ENCODE measurements around the gene SH3BP5. TPM values are rescaled to one million over a fixed set of nuclear protein-coding genes. Genes with fewer than 3 reads are reported as not detected.
A peak's percentile ranks its signal among the peaks of the same experiment; 100 is the strongest.

Gene SH3BP5
- total RNA-seq, 5 donors from 2014 or later (not counting 1 experiment from before 2014, with no cell fraction given): 25.0 to 66.7 (median 41.7) TPM

DNA sequence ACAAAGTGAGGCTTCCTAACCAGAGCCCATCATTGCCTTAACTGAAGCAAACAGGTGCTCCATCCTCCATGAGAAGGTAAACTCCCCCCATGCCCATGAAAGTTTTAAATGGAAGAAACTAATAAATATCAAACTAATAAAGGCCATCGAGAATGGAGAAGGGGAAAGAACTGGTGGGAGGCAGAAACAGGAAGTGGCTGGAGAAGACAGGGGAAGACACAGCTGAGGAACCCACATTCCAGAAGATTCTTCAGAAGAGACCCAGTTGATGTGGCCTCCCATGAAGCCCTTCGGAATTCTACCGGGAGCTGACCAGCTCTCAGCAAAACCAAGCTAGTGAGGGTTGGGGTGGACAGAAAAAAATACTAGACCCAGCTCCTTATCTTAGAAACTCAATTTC is 41.6 kb downstream of the SH3BP5 start:
- ChIA-PET POLR2A (interaction anchor here in 1 of 2 donors (0.7 kb wide), 1 partner anchor 85 kb away, joined by 3 read pairs; no protein-coding TSS in a partner anchor), CTCF (interaction anchor here (0.7 to 2.1 kb wide), 4 partner anchors 23 to 1068 kb away, joined by 4 to 7 read pairs (median 6); no protein-coding TSS in a partner anchor)
- H3K4me3 ChIP-seq (ENCODE audit: control insufficient read depth in 1 of 2, extremely low read depth in 1 of 2, low read length in 1 of 2): no peak overlapping the region
- ATAC-seq (replicated peaks in 1 of 4): no peak
- H3K27ac Mint-ChIP-seq: peak overlapping the region; percentile 89 to 96
- no peak for DNase-seq
- H3K9me3 ChIP-seq: no peaks in the 10 kb centered on the region
- no peaks in the 10 kb centered on the region for H3K27me3 ChIP-seq (replicated peaks in 1 of 2; ENCODE audit: control insufficient read depth in 2 of 2, extremely low read depth in 1 of 2, insufficient read depth in 2 of 2, low read length in 1 of 2)
- peaks cover 27% of the 10 kb centered on the region for H3K36me3 Mint-ChIP-seq
- no peaks in the 10 kb centered on the region for H3K9me3 Mint-ChIP-seq
- peaks cover 86 to 94% (median 88%) of the 10 kb centered on the region in 3 donors for H3K4me1 Mint-ChIP-seq
- H3K27ac ChIP-seq (ENCODE audit: low read length): peak overlapping the region; percentile 76
- no CpG with 5 or more reads among the region's 3 CpGs for WGBS (ENCODE audit: insufficient coverage)
- peak overlapping the region in 1 of 3 donors; percentile 77 for H3K4me3 Mint-ChIP-seq
- peaks cover 26 to 85% of the 10 kb centered on the region in 2 experiments for H3K4me1 ChIP-seq (ENCODE audit: control insufficient read depth in 1 of 2, extremely low read depth in 1 of 2, insufficient read depth in 2 of 2, low read length in 2 of 2)
- H3K27me3 Mint-ChIP-seq: no peaks in the 10 kb centered on the region
- H3K36me3 ChIP-seq (ENCODE audit: control insufficient read depth in 2 of 2, extremely low read depth in 1 of 2, insufficient read depth in 1 of 2, low read length in 1 of 2): peaks cover 0 to 17% of the 10 kb centered on the region in 2 donors

DNA sequence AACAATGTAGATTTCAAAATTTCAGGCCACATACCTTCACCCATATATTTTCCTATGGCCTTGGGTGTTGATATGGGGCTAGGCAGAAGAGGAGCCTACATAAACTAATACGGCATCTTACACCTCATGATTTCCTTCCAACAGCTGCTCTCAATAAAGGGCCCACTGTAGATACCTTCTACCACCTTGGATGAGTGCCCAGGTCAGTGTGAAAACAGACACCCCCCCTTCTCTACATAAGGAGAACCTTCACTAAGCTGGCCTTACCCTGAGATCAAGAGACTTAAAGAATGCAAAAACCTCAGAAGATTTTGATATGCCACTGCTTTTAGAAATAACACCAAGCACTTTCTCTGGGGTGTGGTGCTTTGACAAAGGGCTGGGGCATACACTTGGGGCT is 42.7 kb downstream of the SH3BP5 start:
- Mint-ChIP-seq H3K36me3 (peaks cover 25% of the 10 kb centered on the region), H3K27me3 (no peaks in the 10 kb centered on the region), H3K9me3 (no peaks in the 10 kb centered on the region), H3K27ac (peak overlapping the region; percentile 90 to 96), H3K4me3 (peak overlapping the region in 1 of 3 donors; percentile 77), H3K4me1 (peaks cover 82 to 94% (median 83%) of the 10 kb centered on the region in 3 donors)
- ChIA-PET POLR2A (interaction anchor here in 1 of 2 donors (0.7 kb wide), 1 partner anchor 505 kb away, joined by 11 read pairs; no protein-coding TSS in a partner anchor), CTCF (interaction anchor here (0.6 to 0.7 kb wide), 2 partner anchors 17 to 42 kb away, joined by 4 to 14 read pairs; no protein-coding TSS in a partner anchor)
- peak overlapping the region; percentile 58 for H3K27ac ChIP-seq (ENCODE audit: low read length)
- ATAC-seq (replicated peaks in 1 of 4) (no peak), DNase-seq (no peak)
- H3K27me3 ChIP-seq (replicated peaks in 1 of 2; ENCODE audit: control insufficient read depth in 2 of 2, extremely low read depth in 1 of 2, insufficient read depth in 2 of 2, low read length in 1 of 2): no peaks in the 10 kb centered on the region
- peaks cover 0 to 22% of the 10 kb centered on the region in 2 donors for H3K36me3 ChIP-seq (ENCODE audit: control insufficient read depth in 2 of 2, extremely low read depth in 1 of 2, insufficient read depth in 1 of 2, low read length in 1 of 2)
- peaks cover 26 to 85% of the 10 kb centered on the region in 2 experiments for H3K4me1 ChIP-seq (ENCODE audit: control insufficient read depth in 1 of 2, extremely low read depth in 1 of 2, insufficient read depth in 2 of 2, low read length in 2 of 2)
- H3K4me3 ChIP-seq (ENCODE audit: control insufficient read depth in 1 of 2, extremely low read depth in 1 of 2, low read length in 1 of 2): no peak overlapping the region
- no peaks in the 10 kb centered on the region for H3K9me3 ChIP-seq
- 57% methylated on average over 1 of the region's 1 CpG for WGBS (ENCODE audit: insufficient coverage)

DNA sequence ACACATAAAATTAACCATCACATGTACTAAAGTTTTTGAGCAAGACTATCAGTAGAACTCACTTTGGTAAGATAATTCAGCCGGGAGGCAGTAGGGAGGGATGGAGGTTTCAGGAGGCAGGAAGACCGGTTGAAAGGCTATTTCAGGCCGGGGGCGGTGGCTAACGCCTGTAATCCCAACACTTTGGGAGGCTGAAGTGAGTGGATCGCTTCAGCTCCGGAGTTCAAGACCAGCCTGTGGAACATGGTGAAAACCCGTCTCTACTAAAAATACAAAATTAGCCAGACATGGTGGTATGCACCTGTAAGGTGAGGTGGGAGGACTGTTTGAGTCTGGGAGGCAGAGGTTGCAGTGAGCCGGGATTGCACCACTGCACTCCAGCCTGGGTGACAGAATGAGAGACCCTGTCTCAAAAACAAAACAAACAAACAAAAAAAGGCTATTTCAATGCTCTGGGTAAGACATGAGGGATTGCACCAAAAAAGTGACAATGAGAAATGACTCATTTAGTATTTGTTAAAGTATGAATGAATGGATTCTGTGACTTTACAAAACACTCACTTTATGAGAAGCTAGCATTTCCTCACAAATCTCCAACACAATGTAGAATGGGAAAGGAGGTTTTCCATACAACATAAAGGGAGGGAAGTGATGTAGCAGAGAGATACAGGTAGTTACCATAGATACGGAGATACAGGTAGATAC is 43.9 kb downstream of the SH3BP5 start:
- Mint-ChIP-seq H3K4me1 (peaks cover 82 to 97% (median 90%) of the 10 kb centered on the region in 3 donors), H3K4me3 (peak overlapping the region in 1 of 3 donors; percentile 38), H3K9me3 (no peaks in the 10 kb centered on the region), H3K36me3 (peaks cover 24% of the 10 kb centered on the region), H3K27me3 (no peaks in the 10 kb centered on the region), H3K27ac (peak overlapping the region; percentile 58 to 90)
- no peak for ATAC-seq (replicated peaks in 1 of 4)
- ChIA-PET CTCF (interaction anchor here in 1 of 2 donors (0.6 kb wide), 1 partner anchor 453 kb away, joined by 6 read pairs; no protein-coding TSS in a partner anchor), POLR2A (no interaction called here)
- DNase-seq: no peak
- Histone ChIP-seq H3K36me3 (ENCODE audit: control insufficient read depth in 2 of 2, extremely low read depth in 1 of 2, insufficient read depth in 1 of 2, low read length in 1 of 2) (peaks cover 0 to 23% of the 10 kb centered on the region in 2 donors), H3K27me3 (replicated peaks in 1 of 2; ENCODE audit: control insufficient read depth in 2 of 2, extremely low read depth in 1 of 2, insufficient read depth in 2 of 2, low read length in 1 of 2) (no peaks in the 10 kb centered on the region), H3K9me3 (no peaks in the 10 kb centered on the region), H3K4me3 (ENCODE audit: control insufficient read depth in 1 of 2, extremely low read depth in 1 of 2, low read length in 1 of 2) (no peak overlapping the region), H3K27ac (ENCODE audit: low read length) (peak overlapping the region; percentile 58), H3K4me1 (ENCODE audit: control insufficient read depth in 1 of 2, extremely low read depth in 1 of 2, insufficient read depth in 2 of 2, low read length in 2 of 2) (peaks cover 26 to 87% of the 10 kb centered on the region in 2 experiments)
- WGBS (ENCODE audit: insufficient coverage): 91% methylated on average over 4 of the region's 10 CpGs

DNA sequence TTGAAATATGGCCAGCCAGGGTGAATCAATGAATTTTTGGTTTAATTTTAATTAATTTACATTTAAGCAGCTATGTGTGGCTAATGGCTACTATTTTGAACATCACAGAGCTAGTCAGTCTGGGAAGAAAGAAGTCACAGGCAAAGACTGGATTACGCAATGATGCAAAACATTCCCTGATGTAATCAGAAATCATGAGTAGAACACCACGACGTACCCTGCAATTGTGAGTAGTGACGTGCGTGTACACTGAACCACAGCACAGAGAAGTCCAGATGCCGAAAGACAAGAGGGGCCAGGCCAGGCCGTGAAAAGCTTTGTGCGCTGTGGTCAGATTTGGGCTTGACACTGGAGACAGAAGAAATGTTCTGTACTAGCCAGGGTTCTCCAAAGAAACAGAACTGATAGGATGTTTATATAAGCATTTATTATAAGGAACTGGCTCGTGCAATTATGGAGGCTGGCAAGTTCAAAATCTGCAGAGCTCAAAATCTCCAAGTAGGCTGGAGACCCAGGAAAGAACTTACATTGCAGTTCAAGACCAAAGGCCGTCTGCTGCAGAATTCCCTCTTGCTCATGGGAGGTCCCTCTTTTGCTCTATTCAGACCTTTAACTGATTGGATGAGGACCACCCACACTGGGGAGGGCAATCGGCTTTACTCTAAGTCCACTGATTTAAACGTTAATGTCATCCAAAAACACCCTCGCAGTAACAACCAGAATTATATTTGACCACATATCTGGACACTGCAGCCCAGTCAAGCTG is 44.6 kb downstream of the SH3BP5 start:
- WGBS (ENCODE audit: insufficient coverage): 95% methylated on average over 10 of the region's 13 CpGs
- POLR2A ChIA-PET: interaction anchor here in 1 of 2 donors (0.5 kb wide), 1 partner anchor 426 kb away, joined by 12 read pairs; no protein-coding TSS in a partner anchor
- Mint-ChIP-seq H3K36me3 (peaks cover 24% of the 10 kb centered on the region), H3K4me1 (peaks cover 76 to 97% (median 85%) of the 10 kb centered on the region in 3 donors), H3K27ac (peak overlapping the region; percentile 58 to 90), H3K27me3 (no peaks in the 10 kb centered on the region), H3K4me3 (peak overlapping the region in 1 of 3 donors; percentile 38), H3K9me3 (no peaks in the 10 kb centered on the region)
- Histone ChIP-seq H3K4me1 (ENCODE audit: control insufficient read depth in 1 of 2, extremely low read depth in 1 of 2, insufficient read depth in 2 of 2, low read length in 2 of 2) (peaks cover 23 to 85% of the 10 kb centered on the region in 2 experiments), H3K36me3 (ENCODE audit: control insufficient read depth in 2 of 2, extremely low read depth in 1 of 2, insufficient read depth in 1 of 2, low read length in 1 of 2) (peaks cover 0 to 23% of the 10 kb centered on the region in 2 donors), H3K4me3 (ENCODE audit: control insufficient read depth in 1 of 2, extremely low read depth in 1 of 2, low read length in 1 of 2) (no peak overlapping the region), H3K27me3 (replicated peaks in 1 of 2; ENCODE audit: control insufficient read depth in 2 of 2, extremely low read depth in 1 of 2, insufficient read depth in 2 of 2, low read length in 1 of 2) (no peaks in the 10 kb centered on the region), H3K27ac (ENCODE audit: low read length) (no peak overlapping the region), H3K9me3 (no peaks in the 10 kb centered on the region)
- DNase-seq: no peak
- CTCF ChIA-PET: interaction anchor here in 1 of 2 donors (0.6 to 1.6 kb wide), 3 partner anchors 20 to 454 kb away, joined by 3 to 6 read pairs (median 5); no protein-coding TSS in a partner anchor
- no peak for ATAC-seq (replicated peaks in 1 of 4)

GRCh38 chr3:15286022-15286421 is 46.4 kb downstream of the SH3BP5 start:
- Mint-ChIP-seq H3K36me3 (peaks cover 27% of the 10 kb centered on the region), H3K9me3 (no peaks in the 10 kb centered on the region), H3K4me1 (peaks cover 67 to 95% (median 75%) of the 10 kb centered on the region in 3 donors), H3K4me3 (no peak overlapping the region), H3K27me3 (no peaks in the 10 kb centered on the region), H3K27ac (peak overlapping the region; percentile 23 to 56)
- H3K9me3 ChIP-seq: no peaks in the 10 kb centered on the region
- WGBS (ENCODE audit: insufficient coverage): 98% methylated on average over 6 of the region's 8 CpGs
- no peak for DNase-seq
- ATAC-seq (replicated peaks in 1 of 4): no peak
- peaks cover 0 to 23% of the 10 kb centered on the region in 2 donors for H3K36me3 ChIP-seq (ENCODE audit: control insufficient read depth in 2 of 2, extremely low read depth in 1 of 2, insufficient read depth in 1 of 2, low read length in 1 of 2)
- no peaks in the 10 kb centered on the region for H3K27me3 ChIP-seq (replicated peaks in 1 of 2; ENCODE audit: control insufficient read depth in 2 of 2, extremely low read depth in 1 of 2, insufficient read depth in 2 of 2, low read length in 1 of 2)
- peaks cover 11 to 75% of the 10 kb centered on the region in 2 experiments for H3K4me1 ChIP-seq (ENCODE audit: control insufficient read depth in 1 of 2, extremely low read depth in 1 of 2, insufficient read depth in 2 of 2, low read length in 2 of 2)
- H3K27ac ChIP-seq (ENCODE audit: low read length): no peak overlapping the region
- POLR2A ChIA-PET: no interaction called here
- CTCF ChIA-PET: no interaction called here
- H3K4me3 ChIP-seq (ENCODE audit: control insufficient read depth in 1 of 2, extremely low read depth in 1 of 2, low read length in 1 of 2): no peak overlapping the region

Measured in T-cell (primary cell).